Hepatocyte (in vitro differentiated cells): ENCODE results near the gene SOWAHD.

Experiments
- EZH2 ChIP-seq: fragments of 200-600 bp; sonication (generic); IDR thresholded peaks from 2 replicates; pipeline ENCODE4 v1.6.1; 2016; ENCODE audit warnings: antibody characterized with exemption, mild to moderate bottlenecking, borderline replicate concordance
- TF ChIP-seq, protein P1 (sequence below): fragments of 200-600 bp; sonication (generic); IDR thresholded peaks from 2 replicates; pipeline ENCODE4 v1.5.1; 2016; ENCODE audit warnings: antibody characterized with exemption, mild to moderate bottlenecking; ENCODE audit not compliant: poor library complexity

DNA sequence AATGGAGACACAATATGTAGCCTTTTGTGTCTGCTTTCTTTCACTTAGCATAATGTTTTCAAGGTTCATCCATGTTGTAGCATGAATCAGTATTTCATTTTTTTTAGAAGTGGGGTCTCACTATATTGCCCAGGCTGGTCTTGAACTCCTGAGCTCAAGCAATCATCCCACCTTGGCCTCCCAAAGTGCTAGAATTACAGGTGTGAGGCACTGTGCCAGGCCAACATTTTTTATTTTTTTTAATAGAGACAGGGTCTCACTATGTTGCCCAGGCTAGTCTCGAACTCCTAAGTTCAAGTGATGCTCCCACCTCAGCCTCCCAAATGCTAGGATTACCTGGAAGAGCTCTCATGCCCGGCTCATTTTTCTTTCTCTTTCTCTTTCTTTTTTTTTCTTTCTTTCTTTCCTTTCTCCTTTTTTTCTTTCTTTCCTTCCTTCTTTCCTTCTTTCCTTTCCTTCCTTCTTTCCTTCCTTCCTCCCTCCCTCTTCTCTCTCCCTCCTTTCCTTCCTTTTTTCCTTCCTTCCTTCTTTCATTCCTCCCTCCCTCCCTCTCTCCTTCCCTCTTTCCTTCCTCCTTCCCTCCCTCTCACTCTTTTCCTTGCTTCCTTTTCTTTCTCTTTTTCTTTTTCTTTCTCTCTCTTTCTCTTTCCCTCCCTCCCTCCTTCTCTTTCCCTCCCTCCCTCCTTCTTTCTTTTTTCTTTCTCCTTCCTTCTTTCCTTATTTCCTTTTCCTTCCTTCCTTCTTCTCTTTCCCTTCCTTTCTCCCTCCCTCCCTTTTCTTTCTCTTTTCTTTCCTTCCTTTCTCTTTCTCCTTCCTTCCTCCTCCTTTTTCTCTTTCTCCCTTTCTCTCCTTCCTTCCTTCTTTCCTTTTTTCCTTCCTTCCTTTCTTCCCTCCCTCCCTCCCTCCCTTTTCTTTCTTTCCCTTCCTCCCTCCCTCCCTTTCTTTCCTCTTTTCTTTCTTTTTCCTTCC is 43.1 kb downstream of the SOWAHD start:
- TF ChIP-seq, protein P1, sequence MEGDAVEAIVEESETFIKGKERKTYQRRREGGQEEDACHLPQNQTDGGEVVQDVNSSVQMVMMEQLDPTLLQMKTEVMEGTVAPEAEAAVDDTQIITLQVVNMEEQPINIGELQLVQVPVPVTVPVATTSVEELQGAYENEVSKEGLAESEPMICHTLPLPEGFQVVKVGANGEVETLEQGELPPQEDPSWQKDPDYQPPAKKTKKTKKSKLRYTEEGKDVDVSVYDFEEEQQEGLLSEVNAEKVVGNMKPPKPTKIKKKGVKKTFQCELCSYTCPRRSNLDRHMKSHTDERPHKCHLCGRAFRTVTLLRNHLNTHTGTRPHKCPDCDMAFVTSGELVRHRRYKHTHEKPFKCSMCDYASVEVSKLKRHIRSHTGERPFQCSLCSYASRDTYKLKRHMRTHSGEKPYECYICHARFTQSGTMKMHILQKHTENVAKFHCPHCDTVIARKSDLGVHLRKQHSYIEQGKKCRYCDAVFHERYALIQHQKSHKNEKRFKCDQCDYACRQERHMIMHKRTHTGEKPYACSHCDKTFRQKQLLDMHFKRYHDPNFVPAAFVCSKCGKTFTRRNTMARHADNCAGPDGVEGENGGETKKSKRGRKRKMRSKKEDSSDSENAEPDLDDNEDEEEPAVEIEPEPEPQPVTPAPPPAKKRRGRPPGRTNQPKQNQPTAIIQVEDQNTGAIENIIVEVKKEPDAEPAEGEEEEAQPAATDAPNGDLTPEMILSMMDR, result no peak
- TF ChIP-seq EZH2, result no peak
